ENCODE results near the gene KIF5C. TPM values are rescaled to one million over a fixed set of nuclear protein-coding genes. Genes with fewer than 3 reads are reported as not detected.

Gene KIF5C
- total RNA-seq, 2 experiments from 2014 or later: 13.3 to 14.2 TPM

DNA sequence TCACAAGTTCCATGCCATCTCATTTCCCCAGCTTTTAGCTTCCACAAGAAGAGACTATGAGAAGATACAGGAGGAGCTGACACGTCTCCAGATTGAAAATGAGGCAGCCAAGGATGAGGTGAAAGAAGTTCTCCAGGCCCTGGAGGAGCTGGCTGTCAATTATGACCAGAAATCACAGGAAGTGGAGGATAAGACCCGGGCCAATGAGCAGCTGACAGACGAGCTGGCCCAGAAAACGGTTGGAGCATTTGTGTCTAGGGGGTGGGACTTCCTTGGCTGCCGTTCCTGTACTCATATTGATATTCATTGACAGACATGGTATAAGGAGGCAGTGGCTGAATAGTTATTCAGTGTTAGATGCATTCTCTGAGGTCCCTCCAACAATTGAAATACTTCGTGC lies 106.3 kb downstream of the KIF5C start:
- POLR2A ChIA-PET: no interaction called here
- Mint-ChIP-seq H3K4me1 (no peaks in the 10 kb centered on the region), H3K4me3 (no peak overlapping the region), H3K27ac (no peak overlapping the region), H3K27me3 (no peaks in the 10 kb centered on the region), H3K36me3 (peaks cover 9% of the 10 kb centered on the region), H3K9me3 (no peaks in the 10 kb centered on the region)
- DNase-seq (no peak), ATAC-seq (ENCODE audit: low read depth) (no peak)

DNA sequence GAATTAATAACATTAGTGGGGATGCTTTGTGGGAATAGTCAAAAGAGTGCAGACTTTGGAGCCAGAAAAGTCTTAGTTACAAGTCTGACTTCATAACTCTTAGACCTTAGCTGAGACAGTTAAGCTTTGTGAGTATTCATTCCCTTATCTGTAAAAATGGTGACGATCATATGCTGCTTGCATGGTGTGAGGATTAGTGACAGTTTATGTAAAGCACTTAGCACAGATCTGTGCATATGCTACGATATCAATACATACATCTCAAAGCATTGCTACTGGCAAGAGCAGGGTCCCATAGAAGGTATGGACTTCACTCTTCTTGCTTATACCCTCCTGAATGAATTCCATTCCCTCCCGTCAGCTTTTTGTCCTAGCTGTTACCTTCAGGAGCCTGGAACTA lies 106.8 kb downstream of the KIF5C start:
- ATAC-seq (ENCODE audit: low read depth) (no peak), DNase-seq (no peak)
- POLR2A ChIA-PET: no interaction called here
- H3K4me3 Mint-ChIP-seq: no peak overlapping the region
- no peaks in the 10 kb centered on the region for H3K9me3 Mint-ChIP-seq
- no peaks in the 10 kb centered on the region for H3K27me3 Mint-ChIP-seq
- H3K4me1 Mint-ChIP-seq: no peaks in the 10 kb centered on the region
- peaks cover 9% of the 10 kb centered on the region for H3K36me3 Mint-ChIP-seq
- no peak overlapping the region for H3K27ac Mint-ChIP-seq

DNA sequence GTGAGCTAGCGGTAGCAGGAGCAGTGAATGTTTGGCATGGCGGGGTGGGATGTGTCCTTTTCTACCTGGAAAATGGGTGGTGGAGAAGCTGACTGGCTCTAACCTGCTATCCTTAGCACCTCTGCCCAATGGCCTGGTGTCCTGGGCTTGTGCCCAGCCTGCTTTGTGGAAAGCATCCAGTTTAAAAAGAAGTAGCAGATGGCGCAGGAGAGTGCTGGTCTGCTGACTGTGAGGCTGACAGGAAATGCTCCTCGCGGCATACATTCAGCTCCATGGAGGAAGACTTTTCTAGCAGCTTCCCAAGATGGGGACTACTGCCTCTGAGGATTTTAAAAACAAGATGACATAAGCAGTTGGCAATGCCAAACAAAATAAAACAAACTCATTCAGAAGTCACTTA lies 107.3 kb downstream of the KIF5C start:
- Mint-ChIP-seq H3K4me1 (no peaks in the 10 kb centered on the region), H3K36me3 (peaks cover 9% of the 10 kb centered on the region), H3K27ac (no peak overlapping the region), H3K27me3 (no peaks in the 10 kb centered on the region), H3K9me3 (no peaks in the 10 kb centered on the region), H3K4me3 (no peak overlapping the region)
- DNase-seq (no peak), ATAC-seq (ENCODE audit: low read depth) (no peak)
- POLR2A ChIA-PET: no interaction called here

DNA sequence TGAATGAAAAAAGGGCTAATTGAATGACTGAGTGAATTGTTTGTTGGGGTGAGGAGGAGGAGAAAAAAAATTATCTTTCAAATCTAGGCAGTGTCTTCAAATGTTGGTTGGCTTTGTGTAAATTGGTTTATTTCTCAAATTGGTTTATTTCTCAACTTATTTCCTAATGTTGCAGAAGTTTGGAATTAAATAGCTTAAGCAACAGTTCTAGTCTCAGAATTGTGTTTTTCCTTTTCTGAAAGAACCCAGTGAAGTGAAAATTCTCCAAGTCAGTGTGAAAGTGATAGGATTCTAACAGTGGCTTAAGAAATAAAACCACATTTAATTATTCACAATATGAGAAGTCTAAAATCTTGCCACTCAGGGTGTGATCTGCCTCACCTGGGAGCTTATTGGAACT lies 108.9 kb downstream of the KIF5C start:
- Mint-ChIP-seq H3K27ac (no peak overlapping the region), H3K27me3 (no peaks in the 10 kb centered on the region), H3K9me3 (no peaks in the 10 kb centered on the region)

DNA sequence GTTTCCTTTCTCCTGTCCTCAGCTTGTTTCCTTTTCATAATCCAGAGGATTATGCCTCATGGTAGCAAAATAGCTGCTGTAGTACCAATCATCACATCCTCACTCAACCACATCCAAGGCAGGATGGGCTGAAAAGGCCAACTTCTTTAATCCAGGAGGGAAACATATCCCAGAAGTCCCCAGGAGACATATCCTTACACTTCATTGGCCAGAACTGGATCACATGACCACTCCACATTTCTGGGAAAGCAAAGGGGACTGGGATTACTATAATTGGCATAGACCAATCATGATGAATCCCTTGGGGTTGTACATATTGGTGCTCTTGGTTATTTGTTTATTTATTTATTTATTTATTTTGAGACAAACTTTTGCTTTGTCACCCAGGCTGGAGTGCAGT lies 109.4 kb downstream of the KIF5C start:
- no peaks in the 10 kb centered on the region for H3K9me3 Mint-ChIP-seq
- no peak overlapping the region for H3K4me3 Mint-ChIP-seq
- H3K27ac Mint-ChIP-seq: no peak overlapping the region
- ATAC-seq (ENCODE audit: low read depth): no peak
- H3K36me3 Mint-ChIP-seq: peaks cover 9% of the 10 kb centered on the region
- POLR2A ChIA-PET: no interaction called here
- H3K27me3 Mint-ChIP-seq: no peaks in the 10 kb centered on the region
- peaks cover 1% of the 10 kb centered on the region for H3K4me1 Mint-ChIP-seq
- DNase-seq: no peak

More for the DNA sequence above, 108.9 kb downstream of the KIF5C start:
- H3K4me3 Mint-ChIP-seq: no peak overlapping the region
- POLR2A ChIA-PET: no interaction called here
- H3K4me1 Mint-ChIP-seq: peaks cover 1% of the 10 kb centered on the region
- DNase-seq (no peak), ATAC-seq (ENCODE audit: low read depth) (no peak)
- H3K36me3 Mint-ChIP-seq: peaks cover 9% of the 10 kb centered on the region

DNA sequence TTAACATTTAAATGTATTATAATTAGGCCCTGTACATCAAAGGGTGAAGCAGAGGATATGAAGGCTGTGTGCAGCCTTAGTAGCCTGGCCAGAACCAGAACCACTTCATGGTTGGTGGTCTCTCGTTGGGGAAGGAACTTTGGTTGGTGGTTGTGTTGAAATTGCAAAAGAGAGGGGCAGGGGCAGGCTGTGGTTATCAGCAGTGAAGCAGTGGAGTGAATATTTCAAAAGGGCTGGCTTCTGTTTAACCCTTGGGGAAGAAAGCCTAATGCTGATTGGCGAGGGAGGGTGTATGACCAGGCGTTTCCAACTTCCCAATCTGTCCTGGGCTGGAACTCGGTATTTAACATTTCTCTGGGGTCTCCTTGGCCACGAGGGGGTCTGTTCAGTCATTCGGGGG lies 112.3 kb downstream of the KIF5C start:
- peaks cover 5% of the 10 kb centered on the region for H3K4me1 Mint-ChIP-seq
- DNase-seq: no peak
- H3K27me3 Mint-ChIP-seq: no peaks in the 10 kb centered on the region
- ATAC-seq (ENCODE audit: low read depth): no peak
- H3K27ac Mint-ChIP-seq: no peak overlapping the region
- H3K36me3 Mint-ChIP-seq: peaks cover 9% of the 10 kb centered on the region
- POLR2A ChIA-PET: no interaction called here
- H3K9me3 Mint-ChIP-seq: no peaks in the 10 kb centered on the region
- H3K4me3 Mint-ChIP-seq: no peak overlapping the region

DNA sequence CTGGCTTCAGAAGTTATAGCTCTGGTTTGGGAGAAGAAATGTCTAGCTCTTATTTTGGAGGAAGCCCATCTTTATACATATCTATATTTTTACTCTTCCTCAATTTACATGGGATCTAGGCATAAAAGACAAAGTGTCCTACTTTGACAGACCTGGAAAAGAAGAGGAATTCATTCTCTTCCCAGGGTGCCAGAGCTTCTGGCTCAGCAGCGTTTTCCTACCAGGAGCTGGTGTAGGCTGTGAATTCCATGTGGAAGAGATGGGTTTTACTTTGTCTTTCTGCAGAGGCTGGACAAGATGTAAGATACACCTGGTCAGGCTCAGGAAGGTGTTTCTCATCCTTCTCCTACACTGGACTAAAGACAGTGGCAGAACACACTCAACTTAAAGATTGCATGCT lies 113.3 kb downstream of the KIF5C start:
- Mint-ChIP-seq H3K27me3 (no peaks in the 10 kb centered on the region), H3K4me1 (peaks cover 5% of the 10 kb centered on the region), H3K36me3 (peaks cover 8% of the 10 kb centered on the region), H3K9me3 (no peaks in the 10 kb centered on the region), H3K4me3 (no peak overlapping the region), H3K27ac (no peak overlapping the region)
- DNase-seq: no peak
- POLR2A ChIA-PET: no interaction called here
- ATAC-seq (ENCODE audit: low read depth): no peak

DNA sequence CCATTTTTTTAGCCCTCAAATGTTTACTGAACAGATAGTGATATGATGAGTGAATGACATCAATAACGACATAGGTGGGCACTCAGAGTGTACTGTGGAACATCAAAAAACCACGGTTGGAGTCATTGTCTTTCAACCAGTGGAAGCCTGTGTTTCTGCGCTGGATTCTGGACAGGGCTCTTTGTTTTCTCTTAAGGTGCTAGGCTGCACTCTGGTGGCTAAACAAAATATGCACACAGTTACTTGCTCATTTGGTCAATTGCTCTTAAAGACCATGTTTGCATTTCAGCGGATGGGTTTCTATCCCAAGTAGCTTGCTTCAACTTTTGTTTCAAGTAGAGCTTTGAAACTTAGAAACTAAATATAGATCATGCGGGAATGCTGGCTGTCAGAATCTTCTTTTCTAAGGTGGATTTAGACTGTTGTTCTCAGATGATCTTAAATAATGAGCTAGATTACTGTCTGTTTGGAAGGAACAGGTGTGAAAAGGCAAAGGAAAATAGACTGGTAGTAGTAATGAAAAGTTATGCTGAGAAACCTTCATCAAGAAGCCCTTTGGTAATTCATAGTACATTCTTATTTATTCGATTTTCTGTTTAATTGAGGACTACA lies 115.0 kb downstream of the KIF5C start:
- no peak overlapping the region for H3K4me3 Mint-ChIP-seq
- no peaks in the 10 kb centered on the region for H3K9me3 Mint-ChIP-seq
- no peak for ATAC-seq (ENCODE audit: low read depth)
- POLR2A ChIA-PET: no interaction called here
- H3K36me3 Mint-ChIP-seq: peaks cover 6% of the 10 kb centered on the region
- H3K27ac Mint-ChIP-seq: no peak overlapping the region
- H3K27me3 Mint-ChIP-seq: no peaks in the 10 kb centered on the region
- no peak for DNase-seq
- H3K4me1 Mint-ChIP-seq: peaks cover 5% of the 10 kb centered on the region

DNA sequence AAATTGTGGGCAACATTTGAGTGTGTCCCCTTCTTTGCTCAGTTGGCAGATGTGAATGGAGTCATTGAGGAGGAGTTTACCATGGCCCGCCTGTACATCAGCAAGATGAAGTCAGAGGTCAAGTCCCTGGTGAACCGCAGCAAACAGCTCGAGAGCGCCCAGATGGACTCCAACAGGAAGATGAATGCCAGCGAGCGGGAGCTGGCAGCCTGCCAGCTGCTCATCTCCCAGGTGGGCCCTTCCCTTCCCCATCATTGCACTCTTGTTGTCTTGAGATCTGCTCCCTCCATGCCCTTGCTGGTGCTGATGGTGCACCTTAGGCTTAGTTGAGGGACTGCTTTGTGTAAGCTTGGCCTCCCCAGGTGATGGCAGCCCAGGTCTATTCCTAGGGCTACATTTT lies 115.9 kb downstream of the KIF5C start:
- DNase-seq (no peak), ATAC-seq (ENCODE audit: low read depth) (no peak)
- POLR2A ChIA-PET: no interaction called here
- Mint-ChIP-seq H3K27me3 (no peaks in the 10 kb centered on the region), H3K4me3 (no peak overlapping the region), H3K9me3 (no peaks in the 10 kb centered on the region), H3K36me3 (peaks cover 6% of the 10 kb centered on the region), H3K27ac (no peak overlapping the region), H3K4me1 (peaks cover 5% of the 10 kb centered on the region)

DNA sequence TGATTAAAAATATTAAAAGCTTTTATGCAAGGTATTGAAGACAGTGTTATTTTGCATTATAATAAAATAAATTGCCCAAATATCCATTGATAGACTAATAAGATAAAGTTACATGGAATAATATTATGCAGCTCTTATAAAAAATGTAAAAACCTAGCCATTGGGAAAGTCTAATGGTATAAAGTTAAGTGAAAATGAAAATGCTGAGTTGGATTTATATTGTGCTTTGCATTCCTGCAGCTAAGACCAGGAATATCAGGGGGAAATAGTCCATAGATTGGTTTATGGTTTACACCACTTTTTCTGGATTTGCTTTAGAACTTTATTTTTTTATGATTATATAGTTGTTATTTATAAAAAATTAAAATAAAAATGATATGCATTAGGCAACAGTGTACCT lies 117.4 kb downstream of the KIF5C start:
- ATAC-seq (ENCODE audit: low read depth) (no peak), DNase-seq (no peak)
- no peak overlapping the region for H3K27ac Mint-ChIP-seq
- H3K4me1 Mint-ChIP-seq: peaks cover 5% of the 10 kb centered on the region
- peaks cover 6% of the 10 kb centered on the region for H3K36me3 Mint-ChIP-seq
- no peak overlapping the region for H3K4me3 Mint-ChIP-seq
- H3K9me3 Mint-ChIP-seq: no peaks in the 10 kb centered on the region
- POLR2A ChIA-PET: no interaction called here
- no peaks in the 10 kb centered on the region for H3K27me3 Mint-ChIP-seq

DNA sequence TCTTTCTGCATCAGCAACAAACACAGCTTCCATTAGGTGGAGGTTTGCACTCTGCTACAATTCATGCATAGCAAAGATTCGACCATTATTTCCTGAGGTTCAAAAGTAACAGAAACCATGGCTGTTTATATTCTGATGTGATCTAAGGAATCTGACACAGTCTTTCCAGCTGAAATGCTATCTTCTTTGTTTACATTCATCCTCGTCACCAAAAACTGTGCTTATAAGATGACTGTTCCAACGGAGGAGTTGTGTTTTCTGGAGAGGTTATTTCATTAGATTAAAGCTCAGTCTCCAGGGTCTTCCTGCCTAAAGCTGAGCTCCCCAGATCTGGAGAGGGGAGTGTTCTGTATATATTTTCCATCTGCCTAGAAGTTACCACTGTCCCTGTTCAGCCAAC lies 118.3 kb downstream of the KIF5C start:
- ATAC-seq (ENCODE audit: low read depth): no peak
- Mint-ChIP-seq H3K4me1 (peaks cover 3% of the 10 kb centered on the region), H3K9me3 (no peaks in the 10 kb centered on the region), H3K4me3 (no peak overlapping the region), H3K27me3 (no peaks in the 10 kb centered on the region), H3K27ac (no peak overlapping the region), H3K36me3 (peaks cover 6% of the 10 kb centered on the region)
- POLR2A ChIA-PET: interaction anchor here (0.5 kb wide), 1 partner anchor 1148 kb away, joined by 5 read pairs; the partner anchor contains the start of gene ACVR2A
- no peak for DNase-seq

DNA sequence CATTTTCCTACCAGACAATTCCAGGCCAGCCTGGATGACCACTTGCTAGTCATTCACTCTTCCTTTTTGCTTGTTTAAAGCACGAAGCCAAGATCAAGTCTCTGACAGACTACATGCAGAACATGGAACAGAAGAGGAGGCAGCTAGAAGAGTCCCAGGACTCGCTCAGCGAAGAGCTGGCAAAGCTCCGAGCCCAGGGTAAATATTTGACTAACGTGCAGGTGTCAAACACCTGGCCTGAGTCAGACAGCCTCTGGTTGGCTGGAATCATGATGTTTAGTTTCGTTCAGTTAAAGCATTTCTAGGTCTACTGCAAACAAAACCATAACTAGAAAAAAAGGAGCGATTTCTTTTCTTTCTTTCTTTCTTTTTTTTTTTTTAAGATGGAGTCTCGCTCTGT lies 119.3 kb downstream of the KIF5C start:
- ATAC-seq (ENCODE audit: low read depth): no peak
- POLR2A ChIA-PET: no interaction called here
- Mint-ChIP-seq H3K9me3 (no peaks in the 10 kb centered on the region), H3K4me1 (peaks cover 3% of the 10 kb centered on the region), H3K4me3 (no peak overlapping the region), H3K27ac (no peak overlapping the region), H3K36me3 (peaks cover 6% of the 10 kb centered on the region), H3K27me3 (no peaks in the 10 kb centered on the region)
- DNase-seq: no peak

DNA sequence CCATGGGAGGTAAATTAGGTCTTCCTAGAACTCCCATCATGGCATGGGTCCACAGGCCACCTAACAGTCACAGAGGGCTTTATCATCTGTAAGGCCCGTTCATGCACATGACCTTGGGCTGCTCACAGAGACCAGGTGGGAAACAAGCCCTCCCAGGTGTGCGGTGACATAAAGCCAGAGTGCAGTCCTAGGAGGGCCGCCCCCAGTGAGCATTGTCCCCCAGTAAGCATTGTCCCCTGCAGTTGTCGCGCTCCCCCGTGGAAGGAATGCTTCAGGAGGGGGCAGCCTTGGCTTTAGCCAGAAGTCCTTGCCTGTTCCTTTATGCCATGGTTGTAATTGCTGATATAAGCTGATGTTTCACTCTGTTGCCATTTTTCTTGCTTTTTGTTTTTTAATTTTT lies 121.8 kb downstream of the KIF5C start:
- Mint-ChIP-seq H3K4me3 (no peak overlapping the region), H3K27me3 (no peaks in the 10 kb centered on the region), H3K27ac (no peak overlapping the region), H3K36me3 (peaks cover 6% of the 10 kb centered on the region), H3K9me3 (no peaks in the 10 kb centered on the region), H3K4me1 (no peaks in the 10 kb centered on the region)
- DNase-seq (no peak), ATAC-seq (ENCODE audit: low read depth) (no peak)
- POLR2A ChIA-PET: no interaction called here

DNA sequence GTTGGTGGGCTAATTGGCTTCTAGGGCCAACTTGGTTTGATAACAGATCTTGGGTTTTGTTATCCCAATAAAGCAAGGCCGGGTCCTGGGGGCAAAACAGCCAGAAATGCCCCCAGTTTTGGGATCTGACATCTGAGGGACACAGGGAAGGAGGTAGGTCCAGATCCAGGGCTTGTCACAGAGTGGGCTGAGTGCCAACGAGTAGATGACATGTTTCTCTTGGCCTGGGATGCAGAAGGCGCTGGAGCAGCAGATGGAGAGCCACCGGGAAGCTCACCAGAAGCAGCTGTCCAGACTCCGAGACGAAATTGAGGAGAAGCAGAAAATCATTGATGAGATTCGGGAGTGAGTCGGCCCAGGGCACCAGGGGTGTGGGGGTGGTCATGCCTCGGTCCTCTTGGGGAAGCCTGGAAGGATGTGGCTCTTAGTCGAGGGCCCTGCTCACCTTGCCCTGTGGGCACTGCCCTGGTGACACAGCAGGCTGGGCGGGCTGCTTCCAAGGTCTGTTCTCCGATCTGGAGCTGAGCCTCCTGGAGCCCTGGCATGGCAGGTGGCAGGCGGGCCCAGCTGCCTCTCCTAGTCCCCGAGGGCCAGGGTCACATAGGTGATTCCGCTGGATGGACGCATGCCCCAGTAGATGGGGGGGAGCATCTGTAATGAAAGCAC lies 123.3 kb downstream of the KIF5C start:
- H3K9me3 Mint-ChIP-seq: no peaks in the 10 kb centered on the region
- H3K27me3 Mint-ChIP-seq: no peaks in the 10 kb centered on the region
- H3K27ac Mint-ChIP-seq: no peak overlapping the region
- no peaks in the 10 kb centered on the region for H3K4me1 Mint-ChIP-seq
- ATAC-seq (ENCODE audit: low read depth): no peak
- peaks cover 10% of the 10 kb centered on the region for H3K36me3 Mint-ChIP-seq
- POLR2A ChIA-PET: no interaction called here
- no peak for DNase-seq
- H3K4me3 Mint-ChIP-seq: no peak overlapping the region

Data from activated naive CD8-positive, alpha-beta T cell treated with anti-CD3 and anti-CD28 coated beads, Interleukin-2, amount 10 ng/mL, durations not matched to agents 7 days and 5 days (primary cell).